Natural killer cell treated with Interleukin-12 subunit alpha and Interleukin-12 subunit beta and Interleukin-15 and Interleukin-18, amount 100 ng/mL, for 72 hours (primary cell): ENCODE measurements around the gene AIF1. TPM values are rescaled to one million over a fixed set of nuclear protein-coding genes. Genes with fewer than 3 reads are reported as not detected.

ENCODE experiments used
- ATAC-seq, 2 donors: fragments of 150-1000 bp; cut with Tn5 transposase in 1 of 2; sonication (Bioruptor Pico), chemical (Tn5 transposase) in 1 of 2; 2 replicates each; pipeline ENCODE4 v1.10.0; 2021
- DNase-seq: peaks from one replicate; pipeline ENCODE4 v3.0.0; 2022; ENCODE audit warnings: low spot score
- H3K27ac Mint-ChIP-seq, 2 donors: 1 replicate in 1 of 2; 2 replicates in 1 of 2; pipeline ENCODE4 v1.8.0; 2022; ENCODE audit warnings: mixed read lengths in 2 of 2, mild to moderate bottlenecking in 1 of 2, moderate library complexity in 1 of 2
- H3K27me3 Mint-ChIP-seq, 2 donors: 1 replicate in 1 of 2; 2 replicates in 1 of 2; pipeline ENCODE4 v1.8.0; 2022; ENCODE audit warnings: mixed read lengths in 2 of 2
- H3K36me3 Mint-ChIP-seq: one replicate; pipeline ENCODE4 v1.8.0; 2022; ENCODE audit warnings: mixed read lengths
- H3K4me1 Mint-ChIP-seq, 2 donors: 1 replicate in 1 of 2; 2 replicates in 1 of 2; pipeline ENCODE4 v1.8.0; 2022; ENCODE audit warnings: low read depth in 2 of 2, mixed read lengths in 2 of 2, mild to moderate bottlenecking in 1 of 2
- H3K4me3 Mint-ChIP-seq: one replicate; pipeline ENCODE4 v1.8.0; 2022; ENCODE audit warnings: mixed read lengths
- H3K9me3 Mint-ChIP-seq: 2 replicates; pipeline ENCODE4 v1.8.0; 2022; ENCODE audit warnings: mixed read lengths
- total RNA-seq, 2 donors: library from RNA; stranded (reverse); gene quantifications; one replicate each; pipeline ENCODE4 v1.2.3, GENCODE V29; 2022

AIF1 gene
- total RNA-seq, 2 donors from 2014 or later, result 9.3 to 20.0 TPM

- Mint-ChIP-seq H3K9me3 (no peaks in the 10 kb centered on the region), H3K4me1 (peaks cover 59 to 72% of the 10 kb centered on the region in 2 donors), H3K27ac (peak overlapping the region; percentile 17 to 25), H3K4me3 (no peak overlapping the region), H3K27me3 (no peaks in the 10 kb centered on the region), H3K36me3 (no peaks in the 10 kb centered on the region)
- ATAC-seq (no peak), DNase-seq (no peak)
Measured at GRCh38 chr6:31654574-31655348, 39.7 kb downstream of the AIF1 start.

DNA sequence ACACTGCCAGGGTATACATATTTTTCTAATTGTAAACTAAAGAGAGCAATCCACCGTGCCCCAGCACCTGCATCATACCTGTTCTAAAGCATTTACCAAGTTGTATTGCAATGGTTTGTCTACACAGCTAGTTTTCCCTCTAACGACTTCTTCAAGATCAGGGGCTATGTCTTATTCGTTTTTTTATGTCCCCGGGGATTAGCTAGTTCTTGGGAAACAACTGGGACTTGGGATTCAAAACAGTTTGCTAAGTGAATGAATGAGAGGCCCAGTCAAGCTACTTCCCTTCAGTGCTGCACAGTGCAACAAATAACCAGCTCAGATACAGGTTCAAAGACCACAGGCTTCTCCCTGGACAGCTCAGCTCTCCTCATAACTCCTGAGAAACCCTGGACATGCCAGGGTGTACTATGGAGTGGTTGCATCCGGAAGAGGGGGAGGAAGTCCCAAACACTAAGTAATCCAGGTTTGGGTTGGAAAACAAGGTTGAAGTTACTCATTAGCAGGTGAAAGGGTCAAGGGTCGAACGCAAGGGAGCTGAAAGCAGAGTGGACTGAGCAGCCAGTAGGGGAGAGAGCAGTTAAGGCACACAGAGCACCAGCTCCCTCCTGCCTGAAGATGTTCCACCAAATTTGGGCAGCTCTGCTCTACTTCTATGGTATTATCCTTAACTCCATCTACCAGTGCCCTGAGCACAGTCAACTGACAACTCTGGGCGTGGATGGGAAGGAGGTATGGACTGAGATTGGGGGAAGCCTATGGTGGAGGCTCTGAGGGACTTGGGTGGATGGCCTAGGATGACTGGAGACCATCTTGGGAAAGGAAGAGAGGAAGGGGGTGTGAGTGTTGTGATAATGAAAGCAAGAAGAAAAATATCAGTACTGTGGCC is 40.6 kb downstream of the AIF1 start, which contains the start of gene APOM:
APOM (plus strand) TSS at position 546 of the 889 bp plus-strand sequence; CDS start at position 619, 73 bp downstream.
- H3K36me3 Mint-ChIP-seq, result no peaks in the 10 kb centered on the region
- H3K27ac Mint-ChIP-seq, result peak within 1 kb of the TSS; percentile 17 to 25

GRCh38 chr6:31657406-31658157 is 42.5 kb downstream of the AIF1 start:
- Mint-ChIP-seq H3K4me1 (peaks cover 55 to 58% of the 10 kb centered on the region in 2 donors), H3K27me3 (no peaks in the 10 kb centered on the region)
- no peak for DNase-seq

More for the DNA sequence above, 40.6 kb downstream of the AIF1 start, which contains the start of gene APOM:
- ATAC-seq (no peak), DNase-seq (no peak)
- Mint-ChIP-seq H3K9me3 (no peaks in the 10 kb centered on the region), H3K4me3 (no peak within 1 kb of the TSS), H3K27me3 (no peaks in the 10 kb centered on the region), H3K4me1 (peaks cover 59 to 73% of the 10 kb centered on the region in 2 donors)

DNA sequence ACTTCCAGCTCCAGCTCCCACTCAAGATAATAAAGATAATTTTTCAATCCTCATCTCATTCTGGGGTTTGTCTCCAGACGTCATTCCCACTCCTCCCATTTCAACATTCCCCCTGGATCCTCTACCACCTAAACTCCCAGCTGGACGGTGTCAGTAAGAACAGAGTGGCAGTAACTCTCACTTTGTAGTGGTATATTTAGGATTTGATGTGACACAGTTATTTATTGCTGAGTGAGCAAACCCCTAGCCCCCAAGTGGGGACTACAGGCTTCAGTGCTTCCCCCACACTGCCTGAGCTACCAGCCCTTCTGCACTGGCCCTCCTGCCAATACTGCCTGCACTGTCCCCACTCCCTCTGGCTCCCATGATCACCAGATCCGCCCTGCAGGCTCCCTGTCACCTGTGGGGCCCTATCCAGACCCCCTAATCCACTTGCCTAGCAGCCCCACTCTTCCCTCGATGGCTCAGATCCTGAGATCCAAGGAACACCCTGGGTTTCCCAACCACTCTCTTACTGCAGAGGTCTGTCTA is 43.2 kb downstream of the AIF1 start:
- Mint-ChIP-seq H3K4me3 (peak overlapping the region; percentile 95), H3K9me3 (no peaks in the 10 kb centered on the region), H3K27me3 (no peaks in the 10 kb centered on the region), H3K36me3 (peaks cover 2% of the 10 kb centered on the region), H3K27ac (peak overlapping the region; percentile 85 to 92), H3K4me1 (peaks cover 53 to 55% of the 10 kb centered on the region in 2 donors)
- no peak for DNase-seq
- no peak for ATAC-seq

More at GRCh38 chr6:31657406-31658157, 42.5 kb downstream of the AIF1 start:
- no peaks in the 10 kb centered on the region for H3K9me3 Mint-ChIP-seq
- H3K27ac Mint-ChIP-seq, result peak overlapping the region; percentile 85 to 92
- no peaks in the 10 kb centered on the region for H3K36me3 Mint-ChIP-seq
- no peak for ATAC-seq
- peak overlapping the region; percentile 95 for H3K4me3 Mint-ChIP-seq

DNA sequence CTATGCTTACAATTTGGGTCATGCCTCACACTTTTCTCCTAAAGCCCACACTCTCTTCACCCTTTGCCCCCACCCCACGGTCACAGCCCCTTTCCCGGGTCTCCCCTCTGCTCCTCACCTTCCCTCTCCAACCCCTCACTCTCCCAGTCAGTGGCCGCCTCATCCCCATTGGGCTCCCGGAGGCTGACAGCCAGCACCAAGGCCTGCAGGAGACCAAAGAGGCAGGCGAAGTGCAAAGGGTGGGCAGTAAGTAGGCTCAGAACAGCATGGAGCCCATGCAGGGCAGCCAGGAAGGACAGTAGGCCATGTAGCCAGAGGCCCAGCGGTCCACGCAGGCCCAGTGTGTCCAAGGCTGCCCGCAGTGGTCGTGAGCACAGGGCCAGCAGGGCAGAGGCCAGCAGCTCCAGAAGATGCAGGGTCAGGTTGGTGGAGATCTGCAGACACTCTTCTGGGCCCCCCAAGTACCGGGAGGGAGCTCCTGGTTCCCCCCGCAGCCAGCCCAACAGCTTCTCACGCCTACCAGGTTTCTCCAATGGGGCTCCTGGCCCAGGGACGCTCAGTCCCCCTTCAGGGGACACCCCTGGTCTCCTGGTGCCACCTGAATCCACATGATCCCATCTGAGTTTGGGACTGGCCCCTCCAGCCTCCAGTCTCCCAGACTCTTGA is 44.1 kb downstream of the AIF1 start:
- no peaks in the 10 kb centered on the region for H3K9me3 Mint-ChIP-seq
- ATAC-seq, result no peak
- DNase-seq, result no peak
- peak overlapping the region; percentile 85 to 92 for H3K27ac Mint-ChIP-seq
- H3K4me1 Mint-ChIP-seq, result peaks cover 61 to 64% of the 10 kb centered on the region in 2 donors
- H3K4me3 Mint-ChIP-seq, result peak overlapping the region; percentile 95
- peaks cover 9% of the 10 kb centered on the region for H3K36me3 Mint-ChIP-seq
- no peaks in the 10 kb centered on the region for H3K27me3 Mint-ChIP-seq

DNA sequence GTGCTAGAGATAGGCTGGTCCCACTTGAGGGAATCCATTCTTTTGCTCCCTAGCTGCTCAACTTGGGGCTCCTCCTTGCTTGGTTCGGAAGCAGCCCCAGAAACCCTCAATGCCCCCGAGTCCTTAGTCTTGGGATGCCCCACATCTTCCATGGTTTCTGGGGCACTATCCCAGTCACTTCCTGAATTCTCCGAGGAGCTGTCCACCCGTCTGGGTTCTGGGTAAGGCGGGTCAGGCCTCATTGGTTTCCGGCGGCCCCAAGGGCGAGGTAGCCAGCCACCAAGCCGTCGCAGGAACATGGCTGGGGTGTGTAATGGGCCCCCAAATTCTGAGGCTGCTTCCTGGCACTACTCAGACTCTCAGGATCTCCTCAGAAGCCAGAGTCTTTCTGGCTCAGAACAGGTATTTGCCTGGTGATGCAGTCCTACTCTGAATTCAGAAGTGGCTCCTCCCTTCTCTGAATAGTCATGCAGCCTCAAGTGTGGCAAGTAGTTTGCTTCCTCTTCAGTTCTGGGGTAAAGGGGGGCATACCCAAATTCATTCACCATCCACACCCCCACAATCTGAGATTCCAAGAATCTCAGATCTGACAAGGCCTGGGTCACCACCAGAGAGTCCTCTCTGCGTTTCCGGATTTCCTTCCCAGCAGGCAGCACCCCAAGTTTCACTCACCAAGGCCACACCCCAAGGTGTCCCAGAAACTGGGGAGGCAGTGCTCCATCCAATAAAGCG is 44.8 kb downstream of the AIF1 start:
- H3K27ac Mint-ChIP-seq, result peak overlapping the region; percentile 85 to 92
- ATAC-seq, result peak in 1 of 2 donors; percentile 35
- H3K36me3 Mint-ChIP-seq, result peaks cover 16% of the 10 kb centered on the region
- DNase-seq, result no peak
- peak overlapping the region; percentile 95 for H3K4me3 Mint-ChIP-seq
- peaks cover 68 to 71% of the 10 kb centered on the region in 2 donors for H3K4me1 Mint-ChIP-seq
- no peaks in the 10 kb centered on the region for H3K9me3 Mint-ChIP-seq
- no peaks in the 10 kb centered on the region for H3K27me3 Mint-ChIP-seq

DNA sequence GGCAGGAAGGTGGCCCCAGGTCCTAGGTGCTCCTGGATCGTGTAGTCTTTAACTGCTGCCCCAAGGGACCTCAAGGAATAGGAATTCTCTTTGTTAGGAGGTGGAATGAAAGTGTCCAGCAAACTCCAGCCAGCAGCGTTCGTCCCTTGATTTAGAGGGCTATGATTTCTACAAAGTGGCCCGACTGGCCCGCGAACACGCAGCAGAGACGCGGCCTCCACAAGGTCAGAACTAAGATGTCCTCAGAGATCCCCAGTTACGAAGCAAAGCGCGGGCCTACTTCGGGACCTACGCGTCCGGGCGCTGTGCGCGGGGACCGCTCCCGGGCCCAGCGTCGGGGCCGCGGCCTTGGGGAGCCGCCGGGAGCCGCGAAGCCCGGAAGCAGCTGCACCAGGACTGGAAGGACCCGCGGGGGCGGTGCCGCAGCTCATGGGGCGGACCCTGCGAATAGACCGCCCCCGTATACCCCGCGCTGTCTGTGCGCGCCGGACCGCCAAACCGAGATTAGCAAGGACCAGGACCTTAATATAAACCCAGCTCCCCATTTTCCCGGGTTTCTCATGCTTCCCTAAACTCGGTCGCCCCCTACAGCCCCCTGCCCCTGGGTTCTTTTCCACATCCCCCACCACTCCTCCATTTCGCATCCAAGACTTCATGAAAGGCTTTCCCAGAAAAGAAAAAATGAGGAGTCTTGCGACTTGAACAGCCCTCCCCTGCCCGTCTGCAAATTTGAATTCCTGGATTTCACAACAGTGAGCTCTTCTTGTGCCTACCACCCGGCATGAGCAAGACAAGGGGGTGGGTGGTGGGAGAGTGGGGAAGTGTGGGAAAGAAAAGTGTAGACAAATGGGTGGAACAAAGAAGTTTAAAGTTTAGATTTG is 45.6 kb downstream of the AIF1 start, which contains the start of gene C6orf47:
C6orf47 (minus strand) TSS at position 398 of the 881 bp plus-strand sequence. CDS start 831 bp downstream, outside the sequence.
- peaks cover 64 to 65% of the 10 kb centered on the region in 2 donors for H3K4me1 Mint-ChIP-seq
- no peaks in the 10 kb centered on the region for H3K9me3 Mint-ChIP-seq
- H3K4me3 Mint-ChIP-seq, result peak within 1 kb of the TSS; percentile 95
- no peaks in the 10 kb centered on the region for H3K27me3 Mint-ChIP-seq
- H3K36me3 Mint-ChIP-seq, result peaks cover 17% of the 10 kb centered on the region
- peak; percentile 86 to 90 for ATAC-seq
- DNase-seq, result peak; percentile 90
- H3K27ac Mint-ChIP-seq, result peak within 1 kb of the TSS; percentile 85 to 92

DNA sequence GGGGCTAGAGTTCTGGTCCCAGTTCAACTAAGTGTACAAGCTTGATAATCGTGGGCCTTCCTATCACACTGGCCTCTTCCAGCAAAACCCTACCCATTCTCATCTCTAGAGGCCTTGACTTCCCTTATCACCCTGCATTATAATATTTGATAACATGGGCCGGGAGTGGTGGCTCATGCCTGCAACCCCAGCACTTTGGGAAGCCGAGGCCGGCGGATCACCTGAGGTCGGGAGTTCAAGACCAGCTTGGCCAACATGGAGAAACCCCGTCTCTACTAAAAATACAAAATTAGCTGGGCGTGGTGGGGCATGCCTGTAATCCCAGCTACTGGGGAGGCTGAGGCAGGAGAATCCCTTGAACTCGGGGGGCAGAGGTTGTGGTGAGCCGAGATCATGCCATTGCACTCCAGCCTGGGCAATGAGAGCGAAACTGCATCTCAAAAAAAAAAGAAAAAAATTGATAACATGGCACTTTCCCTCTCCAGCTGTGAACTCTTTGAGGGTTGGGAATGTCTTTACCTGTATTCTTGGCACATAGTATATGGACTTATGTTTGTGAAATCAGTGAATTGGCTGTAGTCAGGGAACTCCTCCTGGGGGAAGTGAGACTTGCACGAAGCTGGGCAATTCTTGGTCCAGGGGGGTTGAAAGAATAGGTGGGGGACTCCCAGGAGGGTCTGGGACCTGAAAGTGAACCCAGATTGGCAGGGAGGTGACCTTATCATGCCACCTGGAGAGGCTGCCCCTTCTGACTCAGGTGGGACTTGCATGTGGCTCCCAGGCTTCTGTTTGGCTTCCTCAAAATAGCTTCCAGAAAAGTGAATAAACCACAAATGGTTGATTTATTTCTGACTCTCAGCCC is 46.5 kb downstream of the AIF1 start:
- no peaks in the 10 kb centered on the region for H3K27me3 Mint-ChIP-seq
- DNase-seq, result no peak
- peak overlapping the region; percentile 85 to 92 for H3K27ac Mint-ChIP-seq
- peak overlapping the region; percentile 95 for H3K4me3 Mint-ChIP-seq
- ATAC-seq, result no peak
- H3K4me1 Mint-ChIP-seq, result peaks cover 62 to 66% of the 10 kb centered on the region in 2 donors
- no peaks in the 10 kb centered on the region for H3K9me3 Mint-ChIP-seq
- H3K36me3 Mint-ChIP-seq, result peaks cover 19% of the 10 kb centered on the region

DNA sequence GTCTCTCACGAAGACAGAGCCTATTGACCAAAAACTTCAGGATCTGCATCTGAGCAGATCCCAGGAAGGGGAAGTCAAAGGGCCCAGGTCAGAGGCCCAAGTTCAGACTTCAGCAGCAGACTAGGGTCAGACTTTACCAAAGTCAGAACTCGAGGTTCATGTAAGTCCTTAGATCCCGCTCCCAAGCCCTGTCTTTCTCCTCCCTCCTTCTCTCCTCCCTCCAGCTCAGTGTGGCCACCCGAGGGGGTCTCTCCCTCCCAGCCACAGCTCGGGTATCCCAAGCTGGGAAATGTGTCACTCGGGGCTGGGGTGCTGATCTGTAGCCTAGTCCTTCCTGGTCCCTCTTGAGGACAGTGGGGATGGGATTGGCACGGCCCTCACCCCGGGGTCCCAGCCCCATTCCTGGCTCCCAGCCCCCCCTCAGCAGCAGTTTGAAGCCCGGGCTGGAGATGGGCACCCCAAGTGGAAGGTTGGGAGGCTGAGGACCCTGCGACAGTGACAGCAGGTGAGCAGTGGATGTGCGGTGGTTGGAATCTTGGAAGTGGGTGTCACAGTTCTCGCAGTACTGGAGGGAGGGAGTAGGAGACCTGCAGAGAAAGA is 47.2 kb downstream of the AIF1 start:
- H3K4me3 Mint-ChIP-seq, result peak overlapping the region; percentile 51
- DNase-seq, result no peak
- no peaks in the 10 kb centered on the region for H3K27me3 Mint-ChIP-seq
- H3K36me3 Mint-ChIP-seq, result peaks cover 23% of the 10 kb centered on the region
- H3K27ac Mint-ChIP-seq, result peak overlapping the region; percentile 56 to 76
- no peaks in the 10 kb centered on the region for H3K9me3 Mint-ChIP-seq
- H3K4me1 Mint-ChIP-seq, result peaks cover 68 to 70% of the 10 kb centered on the region in 2 donors
- no peak for ATAC-seq

- Mint-ChIP-seq H3K36me3 (peaks cover 30% of the 10 kb centered on the region), H3K9me3 (no peaks in the 10 kb centered on the region), H3K27ac (peak overlapping the region; percentile 93 to 99), H3K4me1 (peaks cover 68 to 69% of the 10 kb centered on the region in 2 donors), H3K4me3 (peak overlapping the region; percentile 97), H3K27me3 (no peaks in the 10 kb centered on the region)
- DNase-seq, result no peak
- no peak for ATAC-seq
Measured at GRCh38 chr6:31663126-31663960, 48.3 kb downstream of the AIF1 start.
